RWPE2 (cell line): ENCODE data around the gene BEND5.

Experiments
- ATAC-seq: fragments of 200-7000 bp; cut with Tn5 transposase; 3 replicates; pipeline ENCODE4 v1.9.1; 2021; ENCODE audit warnings: low read depth
- DNase-seq: peaks from one replicate; pipeline ENCODE4 v3.0.0-alpha.2; 2020; ENCODE audit warnings: low spot score
- H3K27ac ChIP-seq: fragments of 450-650 bp; 2 replicates; pipeline ENCODE4 v1.5.1; 2017; ENCODE audit warnings: mild to moderate bottlenecking; ENCODE audit not compliant: poor library complexity, severe bottlenecking
- H3K27me3 ChIP-seq: fragments of 250-450 bp; sonication (Bioruptor Pico); 2 replicates; pipeline ENCODE4 v1.5.1; 2021; ENCODE audit warnings: mild to moderate bottlenecking, moderate library complexity; ENCODE audit not compliant: insufficient read depth, poor library complexity, severe bottlenecking
- H3K36me3 ChIP-seq: fragments of 250-450 bp; sonication (Bioruptor Pico); 2 replicates; pipeline ENCODE4 v1.5.1; 2020; ENCODE audit warnings: low read depth, mild to moderate bottlenecking, moderate library complexity
- H3K4me1 ChIP-seq: fragments of 250-450 bp; sonication (Bioruptor Pico); 2 replicates; pipeline ENCODE4 v1.5.1; 2021; ENCODE audit warnings: mild to moderate bottlenecking, moderate library complexity; ENCODE audit not compliant: insufficient read depth, poor library complexity, severe bottlenecking
- H3K4me3 ChIP-seq: fragments of 250-450 bp; sonication (Bioruptor Pico); 2 replicates; pipeline ENCODE4 v1.5.1; 2021; ENCODE audit warnings: mild to moderate bottlenecking, moderate library complexity; ENCODE audit not compliant: severe bottlenecking
- H3K9me3 ChIP-seq: fragments of 250-450 bp; sonication (Bioruptor Pico); 2 replicates; pipeline ENCODE4 v1.5.1; 2021; ENCODE audit warnings: mild to moderate bottlenecking, moderate library complexity; ENCODE audit not compliant: severe bottlenecking
- TF ChIP-seq, protein P1 (sequence below): fragments of 450-650 bp; IDR thresholded peaks from one replicate; pipeline ENCODE4 v1.5.1; 2017; ENCODE audit warnings: mild to moderate bottlenecking, moderate library complexity; ENCODE audit not compliant: poor library complexity, severe bottlenecking

The BEND5 gene

DNA sequence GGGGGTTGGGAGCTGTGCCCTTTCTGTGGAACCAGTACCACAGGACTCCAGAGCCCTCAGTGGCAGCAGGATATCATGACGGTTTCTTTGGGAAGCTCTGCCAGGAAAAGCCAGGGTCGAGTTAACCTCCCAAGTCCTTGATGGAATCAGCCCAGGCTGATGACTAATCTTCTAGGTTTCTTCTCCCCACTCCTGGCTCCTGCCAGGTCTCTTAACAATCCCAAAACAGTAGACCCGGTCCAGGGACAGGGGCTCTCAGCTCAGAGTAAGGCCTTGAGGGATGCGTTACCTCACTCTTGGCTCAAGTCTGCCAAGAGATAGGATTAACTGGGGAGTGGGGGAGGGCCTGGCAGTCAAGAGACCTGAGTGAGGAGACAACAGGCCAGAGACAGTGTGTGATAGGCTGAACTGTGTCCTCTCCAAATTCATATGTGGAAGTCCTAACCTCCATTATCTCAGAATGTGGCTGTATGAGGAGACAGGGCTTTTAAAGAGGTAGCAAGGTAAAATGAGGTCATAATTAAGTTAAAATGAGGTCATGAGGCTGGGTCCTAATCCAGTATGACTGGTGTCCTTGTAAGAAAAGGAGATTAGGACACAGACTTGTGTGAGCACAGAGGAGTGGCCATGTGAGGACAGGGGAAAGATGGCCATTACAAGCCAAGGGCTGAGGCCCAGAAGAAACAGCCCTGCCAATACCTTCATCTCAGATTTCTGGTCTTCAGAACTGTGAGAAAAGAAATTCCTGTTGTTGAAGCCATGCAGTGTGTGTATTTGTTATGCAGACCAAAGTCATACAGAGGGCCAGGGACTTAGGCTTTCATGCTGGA, 95.0 kb downstream of the BEND5 start:
- Histone ChIP-seq H3K9me3 (no peaks in the 10 kb centered on the region), H3K36me3 (no peaks in the 10 kb centered on the region), H3K4me3 (no peak overlapping the region), H3K27ac (no peak overlapping the region), H3K4me1 (no peaks in the 10 kb centered on the region), H3K27me3 (no peaks in the 10 kb centered on the region)
- DNase-seq (no peak), ATAC-seq (no peak; the same call in 2 of the 3 replicates)
- TF ChIP-seq, protein P1, sequence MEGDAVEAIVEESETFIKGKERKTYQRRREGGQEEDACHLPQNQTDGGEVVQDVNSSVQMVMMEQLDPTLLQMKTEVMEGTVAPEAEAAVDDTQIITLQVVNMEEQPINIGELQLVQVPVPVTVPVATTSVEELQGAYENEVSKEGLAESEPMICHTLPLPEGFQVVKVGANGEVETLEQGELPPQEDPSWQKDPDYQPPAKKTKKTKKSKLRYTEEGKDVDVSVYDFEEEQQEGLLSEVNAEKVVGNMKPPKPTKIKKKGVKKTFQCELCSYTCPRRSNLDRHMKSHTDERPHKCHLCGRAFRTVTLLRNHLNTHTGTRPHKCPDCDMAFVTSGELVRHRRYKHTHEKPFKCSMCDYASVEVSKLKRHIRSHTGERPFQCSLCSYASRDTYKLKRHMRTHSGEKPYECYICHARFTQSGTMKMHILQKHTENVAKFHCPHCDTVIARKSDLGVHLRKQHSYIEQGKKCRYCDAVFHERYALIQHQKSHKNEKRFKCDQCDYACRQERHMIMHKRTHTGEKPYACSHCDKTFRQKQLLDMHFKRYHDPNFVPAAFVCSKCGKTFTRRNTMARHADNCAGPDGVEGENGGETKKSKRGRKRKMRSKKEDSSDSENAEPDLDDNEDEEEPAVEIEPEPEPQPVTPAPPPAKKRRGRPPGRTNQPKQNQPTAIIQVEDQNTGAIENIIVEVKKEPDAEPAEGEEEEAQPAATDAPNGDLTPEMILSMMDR, result no peak

DNA sequence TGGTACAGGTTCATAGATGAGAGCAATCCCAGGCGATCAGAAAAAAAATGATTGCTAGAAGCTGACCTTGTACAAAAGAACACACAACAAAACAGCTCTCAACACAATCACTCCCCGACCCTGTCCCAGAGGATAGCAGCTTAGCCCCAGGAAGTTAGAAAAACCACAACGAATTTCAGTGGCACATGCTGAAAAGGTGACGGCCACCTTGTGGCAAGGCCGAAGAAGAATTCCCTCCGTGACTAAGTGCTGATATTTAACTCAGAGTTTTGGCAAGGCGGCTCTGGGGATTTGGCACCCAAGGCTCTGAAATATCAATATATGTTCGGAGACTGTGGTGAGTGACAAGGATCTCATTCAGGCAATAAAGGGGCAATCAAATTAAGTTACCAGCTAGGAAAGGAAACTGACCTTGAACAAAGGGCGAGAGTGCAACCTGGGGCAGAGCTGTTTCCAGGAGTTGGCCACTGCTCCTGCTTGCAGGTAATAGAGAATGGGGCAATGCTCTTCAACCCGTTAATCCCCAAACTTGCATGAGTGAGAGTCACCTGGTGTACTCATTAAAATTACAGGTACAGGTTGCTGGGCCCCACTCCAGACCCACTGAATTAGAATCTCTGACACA, 96.2 kb downstream of the BEND5 start:
- no peaks in the 10 kb centered on the region for H3K9me3 ChIP-seq

DNA sequence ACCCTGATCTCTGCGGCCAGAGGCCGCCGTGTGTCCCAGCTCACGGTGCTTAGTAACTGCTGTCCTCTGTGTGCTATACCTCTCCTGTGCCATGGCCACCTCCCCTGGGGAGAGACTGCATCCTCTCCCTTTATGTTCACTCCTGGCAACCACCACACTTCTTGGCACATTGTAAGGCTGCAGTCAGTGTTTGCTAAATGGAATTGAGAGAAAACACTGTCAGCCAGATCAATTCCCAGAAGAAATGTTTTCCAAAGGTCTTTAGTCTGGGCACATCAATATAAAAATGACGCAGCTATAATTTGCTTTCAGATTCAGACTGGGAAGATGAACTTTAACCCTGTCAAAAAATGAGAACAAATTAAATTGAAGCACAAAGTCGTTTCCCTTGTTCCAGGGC, 96.8 kb downstream of the BEND5 start:
- H3K9me3 ChIP-seq, result no peaks in the 10 kb centered on the region
- H3K36me3 ChIP-seq, result no peaks in the 10 kb centered on the region
- TF ChIP-seq, protein P1, result no peak
- no peaks in the 10 kb centered on the region for H3K27me3 ChIP-seq
- no peaks in the 10 kb centered on the region for H3K4me1 ChIP-seq
- H3K4me3 ChIP-seq, result no peak overlapping the region
- no peak overlapping the region for H3K27ac ChIP-seq
- ATAC-seq, result no peak
- no peak for DNase-seq

More for the DNA sequence above, 96.2 kb downstream of the BEND5 start:
- ATAC-seq, result no peak
- Histone ChIP-seq H3K36me3 (no peaks in the 10 kb centered on the region), H3K27ac (no peak overlapping the region), H3K4me1 (no peaks in the 10 kb centered on the region), H3K27me3 (no peaks in the 10 kb centered on the region), H3K4me3 (no peak overlapping the region)
- DNase-seq, result no peak
- TF ChIP-seq, protein P1, result no peak

- ATAC-seq (no peak), DNase-seq (no peak)
- TF ChIP-seq, protein P1, result no peak
- Histone ChIP-seq H3K9me3 (no peaks in the 10 kb centered on the region), H3K36me3 (no peaks in the 10 kb centered on the region), H3K4me1 (no peaks in the 10 kb centered on the region), H3K27ac (no peak overlapping the region), H3K4me3 (no peak overlapping the region), H3K27me3 (no peaks in the 10 kb centered on the region)
Measured at GRCh38 chr1:48678710-48679505, 97.8 kb downstream of the BEND5 start.
